ENCODE results near the gene GUCY2F. TPM values are rescaled to one million over a fixed set of nuclear protein-coding genes. Genes with fewer than 3 reads are reported as not detected.

Gene GUCY2F
- total RNA-seq, 1 experiment from 2014 or later = not detected

DNA sequence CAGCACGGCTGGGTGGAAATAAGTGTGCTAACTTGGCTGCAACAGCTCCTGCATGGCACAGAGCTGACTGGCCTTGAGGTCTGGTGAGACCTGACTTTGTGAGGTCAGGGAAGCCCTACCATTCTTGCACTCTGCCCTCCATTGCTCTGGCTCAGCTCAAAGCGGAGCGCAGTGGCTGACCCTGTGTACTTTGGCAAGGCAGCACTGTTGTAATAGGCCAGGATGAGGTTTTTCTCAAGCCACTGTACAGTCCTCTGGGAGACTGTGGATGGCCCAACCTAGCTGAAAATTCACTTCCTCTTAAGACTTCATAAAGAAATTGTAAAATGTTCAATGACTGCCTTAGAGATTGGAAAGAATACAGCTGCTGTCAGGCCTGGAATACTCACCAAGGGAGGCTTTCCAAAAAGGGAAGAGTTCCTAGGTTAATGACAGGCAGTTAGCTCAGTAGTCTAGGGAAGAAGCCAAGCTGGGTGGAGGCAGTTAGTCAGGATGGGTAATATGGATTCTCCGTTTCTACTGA is 129.8 kb downstream of the GUCY2F start:
- no peaks in the 10 kb centered on the region for H3K36me3 Mint-ChIP-seq (ENCODE audit: insufficient read depth, unreplicated experiment)
- intact Hi-C loops (cut with micrococcal nuclease; ENCODE audit: unreplicated experiment) = no loop called here
- TF ChIP-seq, protein P1, sequence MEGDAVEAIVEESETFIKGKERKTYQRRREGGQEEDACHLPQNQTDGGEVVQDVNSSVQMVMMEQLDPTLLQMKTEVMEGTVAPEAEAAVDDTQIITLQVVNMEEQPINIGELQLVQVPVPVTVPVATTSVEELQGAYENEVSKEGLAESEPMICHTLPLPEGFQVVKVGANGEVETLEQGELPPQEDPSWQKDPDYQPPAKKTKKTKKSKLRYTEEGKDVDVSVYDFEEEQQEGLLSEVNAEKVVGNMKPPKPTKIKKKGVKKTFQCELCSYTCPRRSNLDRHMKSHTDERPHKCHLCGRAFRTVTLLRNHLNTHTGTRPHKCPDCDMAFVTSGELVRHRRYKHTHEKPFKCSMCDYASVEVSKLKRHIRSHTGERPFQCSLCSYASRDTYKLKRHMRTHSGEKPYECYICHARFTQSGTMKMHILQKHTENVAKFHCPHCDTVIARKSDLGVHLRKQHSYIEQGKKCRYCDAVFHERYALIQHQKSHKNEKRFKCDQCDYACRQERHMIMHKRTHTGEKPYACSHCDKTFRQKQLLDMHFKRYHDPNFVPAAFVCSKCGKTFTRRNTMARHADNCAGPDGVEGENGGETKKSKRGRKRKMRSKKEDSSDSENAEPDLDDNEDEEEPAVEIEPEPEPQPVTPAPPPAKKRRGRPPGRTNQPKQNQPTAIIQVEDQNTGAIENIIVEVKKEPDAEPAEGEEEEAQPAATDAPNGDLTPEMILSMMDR (IDR thresholded peaks at IDR 0.05; ENCODE audit: unreplicated experiment) = no peak
- DNase-seq = no peak
- H3K27me3 Mint-ChIP-seq (ENCODE audit: unreplicated experiment) = peaks cover 13% of the 10 kb centered on the region
- no TSS peak for BruUV-seq (replicated peaks)
- H3K9me3 Mint-ChIP-seq (ENCODE audit: low read depth, unreplicated experiment) = no peaks in the 10 kb centered on the region
- no peak overlapping the region for H3K27ac Mint-ChIP-seq (ENCODE audit: unreplicated experiment)
- no peak overlapping the region for H3K4me3 Mint-ChIP-seq (ENCODE audit: low read depth, unreplicated experiment)
- CTCF ChIA-PET = no interaction called here
- H3K4me1 Mint-ChIP-seq (ENCODE audit: low read depth, unreplicated experiment) = no peaks in the 10 kb centered on the region

GRCh38 chrX:109351557-109351956 is 130.3 kb downstream of the GUCY2F start:
- intact Hi-C loops (cut with micrococcal nuclease; ENCODE audit: unreplicated experiment) = no loop called here
- CTCF ChIA-PET = no interaction called here
- H3K9me3 Mint-ChIP-seq (ENCODE audit: low read depth, unreplicated experiment) = no peaks in the 10 kb centered on the region
- no peak overlapping the region for H3K4me3 Mint-ChIP-seq (ENCODE audit: low read depth, unreplicated experiment)
- H3K4me1 Mint-ChIP-seq (ENCODE audit: low read depth, unreplicated experiment) = no peaks in the 10 kb centered on the region
- BruUV-seq (replicated peaks) = no TSS peak
- peaks cover 13% of the 10 kb centered on the region for H3K27me3 Mint-ChIP-seq (ENCODE audit: unreplicated experiment)
- H3K27ac Mint-ChIP-seq (ENCODE audit: unreplicated experiment) = no peak overlapping the region
- DNase-seq = no peak
- TF ChIP-seq, protein P1 (IDR thresholded peaks at IDR 0.05; ENCODE audit: unreplicated experiment) = no peak
- H3K36me3 Mint-ChIP-seq (ENCODE audit: insufficient read depth, unreplicated experiment) = no peaks in the 10 kb centered on the region

GRCh38 chrX:109350551-109350950 is 131.3 kb downstream of the GUCY2F start:
- Mint-ChIP-seq H3K27me3 (ENCODE audit: unreplicated experiment) (peaks cover 13% of the 10 kb centered on the region), H3K4me3 (ENCODE audit: low read depth, unreplicated experiment) (no peak overlapping the region), H3K9me3 (ENCODE audit: low read depth, unreplicated experiment) (no peaks in the 10 kb centered on the region), H3K36me3 (ENCODE audit: insufficient read depth, unreplicated experiment) (no peaks in the 10 kb centered on the region), H3K4me1 (ENCODE audit: low read depth, unreplicated experiment) (no peaks in the 10 kb centered on the region), H3K27ac (ENCODE audit: unreplicated experiment) (no peak overlapping the region)
- TF ChIP-seq, protein P1 (IDR thresholded peaks at IDR 0.05; ENCODE audit: unreplicated experiment) = no peak
- no peak for DNase-seq
- intact Hi-C loops (cut with micrococcal nuclease; ENCODE audit: unreplicated experiment) = no loop called here
- CTCF ChIA-PET = interaction anchor here (1.2 kb wide), 1 partner anchor 11 kb away, joined by 3 read pairs; no protein-coding TSS in a partner anchor
- no TSS peak for BruUV-seq (replicated peaks)

DNA sequence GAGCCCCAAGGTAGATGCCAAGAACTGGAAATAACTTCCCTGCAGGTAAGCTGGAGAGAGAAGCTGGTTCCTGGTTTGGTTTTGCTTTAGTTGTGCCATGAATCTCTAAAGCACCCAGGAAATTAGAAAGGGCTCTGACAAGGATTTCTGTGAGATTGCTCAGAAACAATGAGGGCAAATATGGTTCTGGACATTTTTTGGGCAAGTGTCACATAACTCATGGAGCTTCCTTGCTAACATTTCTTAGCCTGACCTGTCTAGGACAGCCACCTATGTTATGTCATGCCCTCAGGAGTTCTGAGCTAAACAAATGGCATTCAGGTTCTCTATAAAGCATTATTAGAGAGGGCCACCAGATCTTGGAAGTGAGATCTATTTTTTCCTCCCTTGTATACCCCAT is 131.8 kb downstream of the GUCY2F start:
- peaks cover 13% of the 10 kb centered on the region for H3K27me3 Mint-ChIP-seq (ENCODE audit: unreplicated experiment)
- intact Hi-C loops (cut with micrococcal nuclease; ENCODE audit: unreplicated experiment) = no loop called here
- TF ChIP-seq, protein P1 (IDR thresholded peaks at IDR 0.05; ENCODE audit: unreplicated experiment) = no peak
- BruUV-seq (replicated peaks) = no TSS peak
- no peaks in the 10 kb centered on the region for H3K4me1 Mint-ChIP-seq (ENCODE audit: low read depth, unreplicated experiment)
- no peak overlapping the region for H3K27ac Mint-ChIP-seq (ENCODE audit: unreplicated experiment)
- H3K36me3 Mint-ChIP-seq (ENCODE audit: insufficient read depth, unreplicated experiment) = no peaks in the 10 kb centered on the region
- no peaks in the 10 kb centered on the region for H3K9me3 Mint-ChIP-seq (ENCODE audit: low read depth, unreplicated experiment)
- DNase-seq = no peak
- CTCF ChIA-PET = interaction anchor here (1.2 kb wide), 1 partner anchor 11 kb away, joined by 3 read pairs; no protein-coding TSS in a partner anchor
- H3K4me3 Mint-ChIP-seq (ENCODE audit: low read depth, unreplicated experiment) = no peak overlapping the region
